BLaER1 treated with 17β-estradiol and CSF1 and Interleukin-3, amounts not matched to agents 10 nM and 100 nM (cell line): ENCODE data around the gene RNPEP.
"Not testable (repeated sequence)": the region's sequence is repeated elsewhere in the genome, so short reads cannot be mapped to it uniquely, and the experiment has no call there.

Source experiments
- H3K27ac ChIP-seq, 11 experiments: shearing (Covaris generic); formaldehyde crosslinking; 2 replicates each; pipeline ENCODE4 v1.8.1; 2022
- H3K27me3 ChIP-seq, 11 experiments: shearing (Covaris generic); formaldehyde crosslinking; 2 replicates each; pipeline ENCODE4 v1.8.1; 2022
- H3K36me3 ChIP-seq, 11 experiments: shearing (Covaris generic); formaldehyde crosslinking; 2 replicates each; pipeline ENCODE4 v1.8.1; 2022
- H3K4me1 ChIP-seq, 10 experiments: shearing (Covaris generic); formaldehyde crosslinking; 2 replicates each; pipeline ENCODE4 v1.8.1; 2022
- H3K4me2 ChIP-seq, 11 experiments: shearing (Covaris generic); formaldehyde crosslinking; 2 replicates each; pipeline ENCODE4 v1.8.1; 2022
- H3K4me3 ChIP-seq, 10 experiments: shearing (Covaris generic); formaldehyde crosslinking; 2 replicates each; pipeline ENCODE4 v1.8.1; 2022
- H3K9ac ChIP-seq, 11 experiments: shearing (Covaris generic); formaldehyde crosslinking; 2 replicates each; pipeline ENCODE4 v1.8.1; 2022
- H3K9me3 ChIP-seq, 11 experiments: shearing (Covaris generic); formaldehyde crosslinking; replicated peaks in 1 of 11; 2 replicates each; pipeline ENCODE4 v1.8.1; 2022
- H4K20me1 ChIP-seq, 11 experiments: shearing (Covaris generic); formaldehyde crosslinking; 2 replicates each; pipeline ENCODE4 v1.8.1; 2022
- Cebpa-rat ChIP-seq, 11 experiments: shearing (Covaris generic); IDR thresholded peaks; 2 replicates each; pipeline ENCODE4 v1.8.1; 2022

Gene RNPEP, protein sequence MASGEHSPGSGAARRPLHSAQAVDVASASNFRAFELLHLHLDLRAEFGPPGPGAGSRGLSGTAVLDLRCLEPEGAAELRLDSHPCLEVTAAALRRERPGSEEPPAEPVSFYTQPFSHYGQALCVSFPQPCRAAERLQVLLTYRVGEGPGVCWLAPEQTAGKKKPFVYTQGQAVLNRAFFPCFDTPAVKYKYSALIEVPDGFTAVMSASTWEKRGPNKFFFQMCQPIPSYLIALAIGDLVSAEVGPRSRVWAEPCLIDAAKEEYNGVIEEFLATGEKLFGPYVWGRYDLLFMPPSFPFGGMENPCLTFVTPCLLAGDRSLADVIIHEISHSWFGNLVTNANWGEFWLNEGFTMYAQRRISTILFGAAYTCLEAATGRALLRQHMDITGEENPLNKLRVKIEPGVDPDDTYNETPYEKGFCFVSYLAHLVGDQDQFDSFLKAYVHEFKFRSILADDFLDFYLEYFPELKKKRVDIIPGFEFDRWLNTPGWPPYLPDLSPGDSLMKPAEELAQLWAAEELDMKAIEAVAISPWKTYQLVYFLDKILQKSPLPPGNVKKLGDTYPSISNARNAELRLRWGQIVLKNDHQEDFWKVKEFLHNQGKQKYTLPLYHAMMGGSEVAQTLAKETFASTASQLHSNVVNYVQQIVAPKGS

DNA sequence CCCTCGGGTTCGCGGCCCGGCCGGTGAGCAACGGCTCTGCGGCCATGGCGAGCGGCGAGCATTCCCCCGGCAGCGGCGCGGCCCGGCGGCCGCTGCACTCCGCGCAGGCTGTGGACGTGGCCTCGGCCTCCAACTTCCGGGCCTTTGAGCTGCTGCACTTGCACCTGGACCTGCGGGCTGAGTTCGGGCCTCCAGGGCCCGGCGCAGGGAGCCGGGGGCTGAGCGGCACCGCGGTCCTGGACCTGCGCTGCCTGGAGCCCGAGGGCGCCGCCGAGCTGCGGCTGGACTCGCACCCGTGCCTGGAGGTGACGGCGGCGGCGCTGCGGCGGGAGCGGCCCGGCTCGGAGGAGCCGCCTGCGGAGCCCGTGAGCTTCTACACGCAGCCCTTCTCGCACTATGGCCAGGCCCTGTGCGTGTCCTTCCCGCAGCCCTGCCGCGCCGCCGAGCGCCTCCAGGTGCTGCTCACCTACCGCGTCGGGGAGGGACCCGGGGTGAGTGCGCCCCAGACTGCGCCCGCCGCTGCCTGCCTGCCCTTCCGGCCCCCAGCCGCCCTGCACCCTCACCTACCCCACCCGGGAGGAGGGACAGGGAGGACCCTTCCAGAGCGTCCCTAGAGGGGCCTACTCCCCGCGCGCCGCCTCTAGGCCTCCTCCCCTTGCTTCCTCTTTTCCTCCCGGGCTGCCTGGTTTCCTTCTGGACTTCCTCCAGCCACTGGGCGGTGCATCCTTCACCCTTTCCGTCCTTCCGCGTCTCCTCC lies at the start of gene RNPEP:
Gene RNPEP (plus strand): TSS at position 26 of the 757 bp plus-strand sequence. CDS start 19 bp downstream, at position 45.
- Histone ChIP-seq H3K27me3 (no peaks in the 10 kb centered on the region), H4K20me1 (peaks cover 12 to 44% (median 35%) of the 10 kb centered on the region in 11 experiments; a peak in 19 of 22 replicates), H3K36me3 (peaks cover 0 to 32% (median 13%) of the 10 kb centered on the region in 11 experiments; a peak in 16 of 22 replicates), H3K4me3 (peak within 1 kb of the TSS; percentile 84 to 99 (median 98)), H3K9ac (peak within 1 kb of the TSS; percentile 90 to 98 (median 95)), H3K9me3 (peaks cover 0 to 4% (median 0%) of the 10 kb centered on the region in 11 experiments; a peak in 4 of 22 replicates), H3K4me2 (peak within 1 kb of the TSS; percentile 76 to 98 (median 90)), H3K27ac (peak within 1 kb of the TSS; percentile 89 to 96 (median 94)), H3K4me1 (peaks cover 24 to 44% (median 28%) of the 10 kb centered on the region in 10 experiments)
- no peak for TF ChIP-seq Cebpa-rat (IDR thresholded peaks at IDR 0.05)

GRCh38 chr1:201933840-201934430 lies 48.5 kb upstream of the RNPEP start:
- Histone ChIP-seq H3K27ac (no peak overlapping the region), H3K4me2 (peak overlapping the region in 8 of 11 experiments; percentile 19 to 53 (median 36); a peak in 13 of 22 replicates), H3K27me3 (no peaks in the 10 kb centered on the region), H3K4me1 (peaks cover 6 to 20% (median 9%) of the 10 kb centered on the region in 10 experiments; a peak in 16 of 20 replicates), H3K9me3 (no peaks in the 10 kb centered on the region), H3K9ac (no peak overlapping the region), H4K20me1 (no peaks in the 10 kb centered on the region), H3K36me3 (no peaks in the 10 kb centered on the region), H3K4me3 (no peak overlapping the region)
- TF ChIP-seq Cebpa-rat (IDR thresholded peaks at IDR 0.05): no peak

GRCh38 chr1:201937624-201938213 lies 44.7 kb upstream of the RNPEP start:
- Histone ChIP-seq H3K27me3 (no peaks in the 10 kb centered on the region), H4K20me1 (no peaks in the 10 kb centered on the region), H3K36me3 (no peaks in the 10 kb centered on the region), H3K4me2 (peak overlapping the region in 4 of 11 experiments; percentile 38 to 52 (median 41); a peak in 8 of 22 replicates), H3K4me1 (peaks cover 6 to 20% (median 9%) of the 10 kb centered on the region in 10 experiments; a peak in 16 of 20 replicates), H3K27ac (peak overlapping the region in 1 of 11 experiments; percentile 15; a peak in 1 of 22 replicates), H3K9ac (no peak overlapping the region), H3K9me3 (no peaks in the 10 kb centered on the region), H3K4me3 (no peak overlapping the region)
- TF ChIP-seq Cebpa-rat (IDR thresholded peaks at IDR 0.05): no peak

- H3K27ac ChIP-seq: no peak overlapping the region
- peaks cover 6 to 20% (median 9%) of the 10 kb centered on the region in 10 experiments; a peak in 16 of 20 replicates for H3K4me1 ChIP-seq
- H3K4me3 ChIP-seq: no peak overlapping the region
- H3K4me2 ChIP-seq: peak overlapping the region in 4 of 11 experiments; percentile 38 to 52 (median 41); a peak in 5 of 22 replicates
- peaks cover 0 to 4% (median under 1%) of the 10 kb centered on the region in 11 experiments; a peak in 4 of 22 replicates for H3K27me3 ChIP-seq
- no peaks in the 10 kb centered on the region for H3K36me3 ChIP-seq
- no peak for TF ChIP-seq Cebpa-rat (IDR thresholded peaks at IDR 0.05)
- H3K9me3 ChIP-seq: no peaks in the 10 kb centered on the region
- no peak overlapping the region for H3K9ac ChIP-seq
- no peaks in the 10 kb centered on the region for H4K20me1 ChIP-seq
Observed at GRCh38 chr1:201938440-201939035, 43.9 kb upstream of the RNPEP start.

DNA sequence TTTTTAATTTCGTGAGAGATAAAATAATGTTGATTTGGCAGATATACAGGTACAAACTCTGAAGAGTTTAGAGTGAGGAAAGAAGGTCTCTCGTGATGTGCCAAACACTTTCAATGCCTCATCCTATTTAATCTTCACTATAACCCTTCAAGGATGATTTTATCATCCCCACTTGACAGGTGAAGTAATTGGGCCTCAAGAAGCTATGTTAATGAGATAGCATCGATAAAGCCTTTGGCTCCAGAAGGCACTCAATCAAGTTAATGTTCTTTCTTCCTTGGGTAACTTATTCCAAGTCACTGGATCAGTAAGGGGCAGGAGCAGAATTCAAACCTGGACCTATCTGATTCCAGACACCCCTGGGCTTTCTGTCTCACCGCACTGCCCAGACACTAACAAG lies 43.3 kb upstream of the RNPEP start:
- peaks cover 0 to 10% (median 6%) of the 10 kb centered on the region in 11 experiments; a peak in 18 of 22 replicates for H3K27me3 ChIP-seq
- H4K20me1 ChIP-seq: no peaks in the 10 kb centered on the region
- H3K27ac ChIP-seq: no peak overlapping the region
- no peaks in the 10 kb centered on the region for H3K9me3 ChIP-seq
- H3K36me3 ChIP-seq: no peaks in the 10 kb centered on the region
- no peak overlapping the region for H3K4me3 ChIP-seq
- H3K9ac ChIP-seq: no peak overlapping the region
- peaks cover 2 to 16% (median 5%) of the 10 kb centered on the region in 10 experiments; a peak in 16 of 20 replicates for H3K4me1 ChIP-seq
- TF ChIP-seq Cebpa-rat (IDR thresholded peaks at IDR 0.05): no peak
- H3K4me2 ChIP-seq: no peak overlapping the region

- Histone ChIP-seq H3K9ac (no peak overlapping the region), H3K36me3 (no peaks in the 10 kb centered on the region), H3K4me2 (no peak overlapping the region), H4K20me1 (no peaks in the 10 kb centered on the region), H3K27ac (no peak overlapping the region), H3K4me1 (peaks cover 0 to 15% (median under 1%) of the 10 kb centered on the region in 10 experiments; a peak in 7 of 20 replicates), H3K4me3 (no peak overlapping the region), H3K27me3 (peaks cover under 1 to 14% (median 11%) of the 10 kb centered on the region in 11 experiments; a peak in 21 of 22 replicates), H3K9me3 (no peaks in the 10 kb centered on the region)
- TF ChIP-seq Cebpa-rat (IDR thresholded peaks at IDR 0.05): no peak
Observed at GRCh38 chr1:201939574-201939973, 42.9 kb upstream of the RNPEP start.

DNA sequence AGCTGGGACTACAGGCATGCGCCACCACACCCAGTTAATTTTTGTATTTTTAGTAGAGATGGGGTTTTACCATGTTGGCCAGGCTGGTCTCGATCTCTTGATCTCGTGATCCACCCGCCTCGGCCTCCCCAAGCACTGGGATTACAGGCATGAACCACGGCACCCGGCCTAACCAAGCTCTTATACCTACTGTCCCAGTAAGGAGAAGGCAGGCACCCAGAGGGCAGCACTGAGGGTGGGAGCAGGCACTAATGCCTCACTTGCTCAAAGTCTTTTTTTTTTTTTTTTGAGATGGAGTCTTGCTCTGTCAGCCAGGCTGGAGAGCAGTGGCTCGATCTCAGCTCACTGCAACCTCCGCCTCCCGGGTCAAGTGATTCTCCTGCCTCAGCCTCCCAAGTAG lies 42.1 kb upstream of the RNPEP start:
- not testable (repeated sequence) for H3K4me2 ChIP-seq, H3K9ac ChIP-seq, H4K20me1 ChIP-seq, H3K9me3 ChIP-seq, H3K36me3 ChIP-seq, H3K27ac ChIP-seq, H3K4me3 ChIP-seq
- H3K27me3 ChIP-seq: peaks cover 8 to 22% (median 18%) of the 10 kb centered on the region in 11 experiments
- peaks cover 0 to 15% (median 4%) of the 10 kb centered on the region in 10 experiments; a peak in 9 of 20 replicates for H3K4me1 ChIP-seq
